UCSD-AML1 (cell line): Measurements from ENCODE around the gene MCL1.
"Not testable (repeated sequence)": the region's sequence is repeated elsewhere in the genome, so short reads cannot be mapped to it uniquely, and the experiment has no call there.

Experiments
- DNase-seq: peaks from one replicate; lab custom pipeline; 2025; ENCODE audit not compliant: unreplicated experiment; lab: John Stamatoyannopoulos, UW

Gene MCL1

DNA sequence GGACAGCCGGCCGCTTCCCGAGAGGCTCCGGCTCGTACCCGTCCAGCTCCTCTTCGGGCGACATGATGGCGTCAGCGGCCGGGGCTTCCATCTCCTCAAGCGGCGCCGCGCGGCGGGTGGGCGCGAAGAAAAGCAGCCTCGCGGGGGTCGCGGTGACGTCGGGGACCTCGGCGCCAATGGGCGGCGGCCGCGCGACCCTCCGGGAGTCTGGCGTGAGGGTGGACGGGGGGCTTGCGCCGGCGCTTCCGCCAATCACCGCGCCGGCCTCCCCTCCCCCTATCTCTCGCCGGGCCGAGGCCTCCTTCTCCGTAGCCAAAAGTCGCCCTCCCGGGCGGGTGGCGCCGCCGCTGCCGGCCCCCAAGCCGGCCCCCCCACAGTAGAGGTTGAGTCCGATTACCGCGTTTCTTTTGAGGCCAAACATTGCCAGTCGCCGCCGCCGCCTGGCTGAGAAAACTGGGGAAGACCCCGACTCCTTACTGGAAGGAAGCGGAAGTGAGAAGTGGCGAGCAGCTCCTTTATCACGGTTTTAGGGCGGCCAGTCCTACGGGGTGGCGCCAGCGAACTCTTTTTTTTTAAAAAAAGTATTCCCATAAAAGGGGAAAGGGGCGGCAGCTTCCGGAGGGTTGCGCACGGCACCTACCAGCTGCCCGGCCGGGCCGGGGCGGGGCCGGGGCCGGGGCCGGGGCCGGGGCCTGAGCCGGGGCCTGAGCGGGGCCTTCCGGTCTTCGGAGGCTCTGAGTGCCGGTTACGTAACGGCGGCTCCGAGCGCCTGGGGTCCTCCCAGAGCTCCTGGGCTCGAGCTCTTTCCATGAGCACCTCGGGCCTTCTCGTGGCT lies at the start of gene MCL1:
TSS of gene MCL1 (minus strand) at position 501 of the 835 bp plus-strand sequence. CDS start at position 421, 80 bp downstream.
- peak; percentile 94 for DNase-seq

DNA sequence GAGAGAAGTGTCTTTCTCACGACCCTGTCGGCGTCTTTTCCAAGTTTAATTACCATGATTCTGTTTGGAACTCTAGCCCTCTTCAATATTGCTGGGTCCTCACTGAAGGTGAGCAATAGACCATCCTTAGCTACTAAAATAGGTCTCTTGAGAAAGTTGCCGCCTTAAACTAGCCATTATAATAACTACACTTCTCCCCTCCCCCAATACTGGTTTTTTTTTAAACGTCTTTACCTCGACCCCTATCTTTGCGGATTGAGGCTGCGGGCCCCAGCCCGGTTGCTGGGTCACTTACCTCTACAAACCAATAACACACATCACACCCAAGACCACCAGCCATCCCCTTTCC lies 49.3 kb upstream of the MCL1 start:
- DNase-seq: no peak

DNA sequence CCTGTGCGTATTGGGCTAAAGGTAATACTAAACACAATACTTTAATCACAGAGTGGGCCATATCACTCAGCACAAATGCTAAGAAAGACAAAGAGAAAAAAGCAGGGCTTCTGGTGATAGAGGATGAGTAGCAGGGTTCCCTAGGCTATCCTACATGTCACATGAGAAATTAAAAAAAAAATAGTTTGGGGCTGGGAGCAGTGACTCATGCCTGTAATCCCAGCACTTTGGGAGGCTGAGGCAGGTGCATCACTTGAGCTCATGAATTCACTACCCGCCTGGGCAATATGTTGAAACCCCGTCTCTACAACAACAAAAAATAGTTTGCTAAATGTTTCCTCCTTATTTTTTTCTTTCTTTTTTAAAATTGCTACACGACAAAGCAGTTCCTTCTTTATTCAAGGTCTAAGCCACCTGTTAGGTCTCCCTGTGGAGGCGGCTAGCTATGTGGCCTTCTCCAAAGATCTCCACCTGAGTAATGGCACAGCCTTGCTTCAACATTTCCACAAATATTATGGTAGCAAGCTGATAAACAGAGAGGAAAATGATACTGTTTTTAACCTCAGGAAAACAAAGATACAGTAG lies 48.5 kb upstream of the MCL1 start:
- DNase-seq: no peak

DNA sequence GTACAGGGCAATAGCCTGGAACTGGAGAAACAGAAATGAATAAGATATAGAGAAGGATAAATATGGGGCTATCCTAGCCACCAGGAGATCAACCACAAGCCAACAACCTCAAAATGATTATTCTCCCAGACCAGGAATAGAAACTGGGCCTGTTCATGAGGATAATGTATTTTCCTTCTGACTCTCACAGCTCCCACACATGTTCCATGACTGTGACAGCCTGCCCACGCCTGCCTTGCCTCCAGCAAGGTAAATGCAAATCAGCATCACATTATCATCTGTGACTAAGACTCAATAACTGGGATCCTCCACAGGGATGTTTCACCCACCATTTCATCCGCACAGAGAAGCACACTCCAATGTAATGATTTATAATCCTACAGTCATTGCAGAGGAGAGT lies 46.7 kb upstream of the MCL1 start:
- DNase-seq: no peak

DNA sequence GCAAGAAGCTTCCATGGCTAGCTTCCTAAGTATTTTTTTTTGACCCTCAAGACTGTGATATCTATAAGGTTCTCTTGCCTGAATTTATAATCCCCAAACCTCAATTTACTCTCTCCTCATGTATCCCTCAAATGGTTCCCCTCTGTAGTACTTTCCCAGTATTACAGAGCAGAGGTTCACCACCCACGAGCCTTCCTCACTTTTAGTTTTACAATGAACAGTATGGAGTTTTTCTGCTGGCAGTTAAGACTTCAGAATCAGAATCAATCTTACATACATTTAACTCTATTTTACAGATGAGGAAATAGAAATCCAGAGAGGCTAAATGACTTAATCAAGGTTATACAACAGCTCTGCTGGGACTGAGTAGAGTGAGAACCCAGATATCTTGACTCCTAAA lies 45.1 kb upstream of the MCL1 start:
- not testable (repeated sequence) for DNase-seq

DNA sequence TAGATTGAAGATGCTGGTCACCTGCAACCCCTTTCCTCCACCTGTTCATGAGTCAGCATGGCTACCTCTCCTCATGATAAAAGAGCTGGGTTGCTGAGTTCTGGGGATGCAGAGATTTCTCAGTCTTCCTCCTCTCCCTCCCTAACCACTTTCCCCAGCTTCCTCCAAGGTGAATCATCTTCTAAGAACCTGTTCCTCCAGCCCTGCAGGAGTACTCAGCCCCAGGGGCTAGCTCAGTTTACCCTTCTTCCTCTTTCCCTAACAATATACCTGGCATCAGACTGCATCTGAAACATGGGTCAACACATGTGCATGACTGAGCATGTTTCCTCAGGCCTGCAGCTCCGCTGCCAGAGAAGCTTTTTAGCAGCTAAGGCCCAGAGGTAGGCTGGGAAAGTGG lies 44.7 kb upstream of the MCL1 start:
- DNase-seq: not testable (repeated sequence)

DNA sequence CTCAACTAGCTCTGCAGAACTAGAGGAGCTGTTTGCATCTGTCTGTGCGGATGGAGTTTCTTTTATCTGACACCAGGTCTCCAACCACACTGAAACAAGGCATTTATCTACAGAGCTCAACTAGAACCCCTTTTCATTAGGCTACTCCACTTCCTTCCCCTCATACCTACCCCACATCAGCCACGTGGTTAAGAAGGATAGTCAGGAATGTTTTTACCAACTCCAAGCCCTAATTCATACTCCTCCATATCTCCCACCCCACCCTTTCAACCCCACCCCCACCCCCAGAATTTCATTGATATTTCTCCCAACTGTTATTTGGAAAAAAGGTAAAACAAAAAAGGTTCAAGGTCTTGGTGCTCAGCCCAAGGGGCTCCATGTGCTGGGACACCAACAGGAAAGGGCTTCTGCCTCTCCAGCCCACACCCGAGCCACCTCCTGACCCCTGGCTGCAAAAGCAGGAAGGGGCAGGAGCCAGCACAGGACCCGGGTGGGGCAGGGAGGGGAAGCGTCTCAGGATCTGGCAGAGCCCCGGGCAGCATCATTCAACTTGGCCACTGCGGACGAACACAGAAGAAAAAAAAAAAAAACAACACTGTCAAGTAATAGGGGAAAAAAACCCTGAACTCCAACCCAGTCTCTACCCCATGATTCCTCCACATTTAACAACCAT lies 43.0 kb upstream of the MCL1 start:
- DNase-seq: peak; percentile 16

DNA sequence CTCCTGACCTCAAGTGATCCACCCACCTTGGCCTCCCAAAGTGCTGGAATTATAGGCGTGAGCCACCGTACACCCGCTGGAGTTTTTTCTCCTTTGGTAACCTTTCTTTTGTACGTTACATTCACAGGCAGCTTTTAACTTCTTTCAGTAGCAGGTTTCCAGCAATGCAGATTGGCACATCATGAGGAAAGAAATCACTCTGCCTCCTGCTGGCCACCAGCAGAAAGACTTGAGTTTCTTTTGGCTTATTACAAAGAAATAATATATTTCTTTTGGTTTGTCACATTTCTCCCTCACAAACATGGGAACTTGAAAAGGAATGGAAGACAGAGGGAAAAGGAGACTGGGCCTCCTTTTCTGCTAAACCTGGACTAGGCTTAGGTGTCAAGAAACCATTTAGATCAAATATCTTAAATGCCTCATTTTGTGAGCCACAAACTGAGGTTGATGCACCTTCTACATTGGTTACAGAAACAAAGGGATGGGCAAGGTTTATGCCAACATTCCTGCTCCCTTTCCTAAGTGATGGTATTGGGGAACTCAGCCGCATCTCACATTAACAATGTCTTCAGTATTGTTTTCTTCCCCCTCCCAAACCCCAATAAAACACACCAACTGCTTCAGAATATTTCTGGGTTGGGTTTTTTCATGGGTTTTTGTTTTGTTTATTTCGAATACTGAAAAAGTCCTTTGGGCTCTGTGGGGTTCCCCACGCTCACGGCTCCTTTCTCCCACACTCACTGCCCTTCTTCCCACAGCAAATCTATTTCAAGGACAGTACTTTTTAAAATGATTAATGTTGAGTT lies 42.3 kb upstream of the MCL1 start:
- DNase-seq: peak; percentile 24

DNA sequence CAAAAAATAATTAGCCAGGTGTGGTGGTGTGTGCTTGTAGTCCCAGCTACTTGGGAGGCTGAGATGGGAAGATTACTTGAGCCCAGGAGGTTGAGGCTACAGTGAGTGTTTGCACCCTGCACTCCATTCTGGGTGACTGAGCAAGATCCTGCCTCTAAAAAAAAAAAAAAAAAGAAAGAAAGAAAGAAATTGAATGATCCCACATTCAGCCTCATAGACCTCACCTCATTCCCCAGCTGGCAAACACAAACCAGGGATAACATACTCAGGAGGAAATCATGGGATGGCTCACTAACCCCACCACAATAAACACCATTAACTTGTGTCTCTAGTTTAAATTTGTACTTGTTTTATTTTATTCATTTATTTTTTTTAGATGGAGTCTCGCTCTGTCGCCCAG lies 41.5 kb upstream of the MCL1 start:
- DNase-seq: no peak

DNA sequence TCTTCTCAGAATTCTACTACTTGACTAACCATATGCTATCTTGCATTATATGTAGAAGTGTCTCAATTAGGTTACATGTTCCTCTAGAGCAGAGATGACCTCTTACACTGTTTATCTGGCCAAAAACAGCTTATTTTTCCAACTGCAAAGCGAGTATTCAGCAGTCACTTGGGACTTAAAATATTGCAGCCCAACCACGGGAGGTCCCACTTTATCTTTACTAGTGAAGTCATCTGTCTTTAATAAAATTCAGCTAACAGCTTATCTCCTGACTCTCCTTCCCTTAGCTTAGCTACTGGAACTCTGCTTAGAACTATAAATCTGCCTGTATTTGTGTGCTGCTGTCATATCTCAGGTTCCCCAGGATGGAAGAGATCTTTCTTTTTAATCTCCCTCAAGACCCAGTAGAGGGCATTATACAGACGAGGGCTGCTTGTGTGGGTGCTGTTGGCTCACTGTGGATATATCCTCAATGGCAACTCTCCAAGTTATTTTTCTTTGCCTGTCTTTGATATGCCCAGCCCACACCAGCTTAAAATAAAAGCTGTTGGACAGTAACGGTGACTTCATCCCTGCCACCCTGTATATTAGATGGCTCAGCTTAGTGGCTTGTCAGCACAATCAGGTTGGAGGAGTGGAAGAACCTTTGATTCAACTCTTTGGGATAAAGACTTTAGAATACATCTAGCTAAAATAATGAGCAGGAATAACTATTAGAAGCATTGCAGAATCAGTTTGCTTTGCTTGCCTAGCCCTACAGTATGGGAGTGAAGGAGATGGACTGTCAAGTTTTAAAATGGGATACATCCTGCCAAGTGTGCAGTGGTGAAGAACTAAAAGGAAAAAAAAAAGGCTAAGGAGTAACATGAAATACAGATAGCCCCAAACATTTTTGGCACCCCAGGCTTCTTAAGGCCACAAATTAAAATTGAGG lies 40.4 kb upstream of the MCL1 start:
- DNase-seq: peak; percentile 11

DNA sequence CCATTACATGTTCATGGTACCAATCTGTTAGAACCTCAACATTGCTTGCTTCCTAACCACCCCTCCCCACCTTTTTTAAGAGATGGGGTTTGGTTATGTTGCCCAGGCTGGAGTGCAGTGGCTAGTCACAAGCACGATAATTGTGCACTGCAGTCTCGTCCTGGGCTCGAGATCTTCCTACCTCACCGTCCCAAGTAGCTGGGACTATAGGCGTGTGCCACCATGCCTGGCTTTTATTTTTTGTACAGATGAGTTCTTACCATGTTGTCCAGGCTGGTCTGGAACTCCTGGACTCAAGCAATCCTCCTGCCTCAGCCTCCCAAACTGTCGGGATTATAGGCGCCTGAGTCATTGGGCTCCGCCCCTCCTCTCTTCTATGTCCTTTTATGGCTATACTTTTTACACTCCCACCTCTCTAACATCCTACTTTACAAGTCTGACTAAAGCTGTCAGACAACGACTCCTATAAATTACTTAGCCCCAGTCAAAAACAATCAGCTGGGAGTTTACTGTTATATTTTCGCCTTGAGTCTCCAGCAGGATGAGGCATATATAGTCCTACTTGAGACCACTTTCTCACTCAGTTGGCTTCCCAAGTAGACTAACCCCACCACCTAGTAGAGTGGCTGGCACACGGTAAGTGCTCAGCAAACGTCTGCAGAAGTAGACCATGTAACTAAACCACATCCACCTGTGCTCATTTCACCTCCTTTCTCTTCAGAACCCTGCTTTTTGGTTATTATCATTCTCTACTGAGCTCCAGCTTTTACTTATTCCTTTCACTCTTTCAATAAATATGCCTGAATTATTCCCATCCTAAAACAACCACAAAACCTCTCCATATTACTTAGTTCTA lies 36.2 kb upstream of the MCL1 start:
- no peak for DNase-seq

DNA sequence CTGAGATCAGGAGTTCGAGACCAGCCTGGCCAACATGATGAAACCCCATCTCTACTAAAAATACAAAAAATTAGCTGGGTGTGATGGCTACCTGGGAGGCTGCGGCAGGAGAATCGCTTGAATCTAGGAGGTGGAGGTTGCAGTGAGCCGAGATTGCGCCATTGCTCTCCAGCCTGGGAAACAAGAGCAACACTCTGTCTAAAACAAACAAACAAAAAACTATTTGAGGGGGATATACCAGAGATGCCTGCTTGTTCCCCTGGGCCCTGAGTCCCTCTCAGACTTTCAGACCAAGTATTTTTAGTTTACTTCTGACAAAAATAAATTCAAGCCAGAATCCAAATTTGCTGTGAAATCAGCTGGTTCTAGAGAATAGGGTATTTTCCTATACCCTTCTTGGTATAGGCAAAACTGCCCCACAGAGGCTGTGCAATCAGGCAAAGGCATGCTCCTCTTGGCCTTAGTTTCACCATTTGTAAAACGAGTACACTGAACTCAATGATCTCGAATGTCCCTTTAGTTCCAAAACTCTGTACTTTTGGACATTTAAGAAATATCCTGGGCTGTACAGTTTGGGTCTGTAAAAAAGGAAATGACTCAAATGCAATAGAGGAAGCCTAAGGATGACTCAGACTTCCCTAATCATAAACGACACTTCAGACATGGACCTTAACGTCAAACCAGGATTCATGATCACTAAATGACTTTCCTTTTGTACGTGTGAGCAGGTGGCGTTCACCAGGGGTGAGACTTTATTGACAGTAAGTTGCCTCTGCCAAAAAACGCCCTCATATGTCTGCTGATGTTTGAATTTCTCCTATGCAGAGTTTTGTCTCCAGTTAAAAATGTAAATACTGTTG lies 33.9 kb upstream of the MCL1 start:
- DNase-seq: peak; percentile 20

DNA sequence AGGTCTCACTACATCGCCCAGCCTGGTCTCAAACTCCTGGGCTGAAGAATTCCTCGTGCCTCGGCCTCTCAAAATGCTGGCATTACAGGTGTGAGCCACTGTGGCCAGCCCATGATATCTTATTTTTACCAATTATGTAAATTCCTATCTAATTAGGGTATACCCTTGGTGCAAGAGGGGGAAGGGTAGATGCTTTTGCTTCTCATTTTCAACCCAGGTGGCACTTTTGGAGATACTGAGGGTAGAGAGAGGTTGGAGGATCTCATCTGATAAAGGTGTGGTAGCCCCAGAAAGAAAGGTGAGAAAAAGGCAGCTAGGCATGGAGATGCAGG lies 32.6 kb upstream of the MCL1 start:
- DNase-seq: no peak

DNA sequence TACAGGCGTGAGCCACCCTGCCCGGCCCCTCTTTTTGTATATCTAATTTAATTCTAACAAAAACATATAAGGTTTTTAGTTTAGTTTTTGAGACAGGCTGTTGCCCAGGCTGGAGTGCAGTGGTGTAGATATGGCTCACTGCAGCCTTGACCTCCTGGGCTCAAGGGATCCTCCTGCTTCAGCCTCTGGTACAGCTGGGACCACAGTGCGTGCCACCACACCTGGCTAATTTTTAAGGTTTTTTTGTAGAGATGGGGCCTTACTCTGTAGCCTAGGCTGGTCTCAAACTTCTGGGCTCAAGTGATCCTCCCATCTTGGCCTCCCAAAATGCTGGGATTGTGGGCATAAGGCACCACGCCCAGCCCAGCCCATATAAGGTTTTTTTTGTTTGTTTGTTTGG lies 31.2 kb upstream of the MCL1 start:
- no peak for DNase-seq

DNA sequence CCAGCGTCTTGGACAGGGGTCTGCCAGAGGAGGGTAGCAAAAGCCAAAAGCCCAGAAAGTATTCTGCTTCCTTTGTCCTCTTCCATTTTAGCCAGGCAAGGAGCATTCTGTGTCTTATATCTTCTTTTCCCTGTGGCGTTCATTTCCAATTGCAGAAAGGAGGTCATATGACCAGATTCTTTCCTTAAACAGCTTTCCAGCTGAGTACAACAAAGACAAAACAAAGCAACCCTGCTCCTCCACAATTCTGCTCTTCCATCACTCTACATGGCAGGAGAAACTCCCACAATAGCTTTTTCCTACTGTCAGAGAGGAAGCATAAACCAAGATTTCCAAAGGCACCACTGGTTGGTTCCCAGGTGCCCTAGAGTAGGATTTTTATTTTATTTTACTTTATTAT lies 30.3 kb upstream of the MCL1 start:
- no peak for DNase-seq

DNA sequence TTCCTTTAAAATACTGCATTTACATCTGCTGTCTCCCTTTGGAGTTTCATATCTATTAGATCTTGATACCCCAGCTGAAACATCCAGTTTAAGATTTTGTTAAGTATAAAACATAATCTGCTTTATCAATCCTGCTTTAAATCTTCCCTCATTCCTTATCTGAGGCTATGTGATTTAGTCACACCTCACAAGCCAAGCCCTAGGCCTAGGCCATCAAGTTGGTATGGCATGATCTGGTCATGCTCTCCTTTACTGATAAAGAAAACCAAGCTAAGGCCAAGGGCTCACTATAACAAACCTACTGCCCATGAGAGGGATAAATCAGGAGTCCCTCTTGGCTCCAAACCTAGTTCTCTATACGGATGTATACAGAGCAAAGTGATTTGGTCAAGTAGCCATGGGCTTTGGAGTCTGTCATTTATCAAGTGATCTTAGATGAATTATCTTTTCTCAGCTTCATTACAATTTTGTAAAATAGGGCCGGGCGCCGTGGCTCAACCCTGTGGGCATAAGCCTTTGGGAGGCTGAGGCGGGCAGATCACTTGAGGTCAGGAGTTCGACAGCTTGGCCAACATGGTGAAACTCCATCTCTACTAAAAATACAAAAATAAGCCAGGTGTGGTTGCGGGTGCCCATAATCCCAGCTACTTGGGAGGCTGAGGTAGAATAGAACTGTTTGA lies 27.2 kb upstream of the MCL1 start:
- DNase-seq: no peak

DNA sequence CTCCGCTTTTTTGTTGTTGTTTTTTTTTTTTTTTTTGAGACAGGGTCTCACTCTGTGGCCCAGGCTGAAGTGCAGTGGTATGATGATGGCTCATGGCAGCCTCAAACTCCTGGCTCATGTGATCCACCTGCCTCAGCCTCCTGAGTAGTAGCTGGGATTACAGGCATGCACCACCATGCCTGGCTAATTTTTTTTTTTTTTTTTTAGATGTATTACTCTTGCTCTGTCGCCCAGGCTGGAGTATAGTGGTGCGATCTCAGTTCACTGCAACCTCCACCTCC lies 26.0 kb upstream of the MCL1 start:
- not testable (repeated sequence) for DNase-seq

DNA sequence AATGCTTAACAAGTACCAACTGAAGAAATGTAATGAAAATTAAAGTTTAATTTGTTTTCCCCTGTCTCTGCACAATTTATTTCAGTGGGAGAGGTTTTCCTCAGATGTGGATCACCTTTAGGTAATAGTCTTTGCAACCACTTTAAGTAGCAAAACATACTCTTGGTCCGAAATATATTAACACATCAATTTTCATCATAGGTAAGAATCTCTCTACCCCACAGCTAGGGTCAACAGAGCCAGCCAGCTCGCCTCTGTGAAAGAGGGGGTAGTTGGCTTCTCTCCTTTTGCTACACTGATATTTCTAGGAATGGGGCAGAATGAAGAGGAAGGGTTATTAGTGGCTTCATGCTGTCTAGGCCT lies 24.8 kb upstream of the MCL1 start:
- DNase-seq: no peak
